GM18517 (cell line): ENCODE results near the gene CLRN3.

Experiments used
- ATAC-seq: cut with Tn5 transposase; IDR thresholded peaks from one replicate; pipeline ENCODE4 v1.9.1; 2021; ENCODE audit warnings: mild to moderate bottlenecking, moderate library complexity; ENCODE audit not compliant: unreplicated experiment

CLRN3 gene

GRCh38 chr10:127875449-127875765 is 17.3 kb downstream of the CLRN3 start:
- no peak for ATAC-seq

- ATAC-seq, result no peak
Observed at GRCh38 chr10:127874671-127875448, 17.9 kb downstream of the CLRN3 start.

- no peak for ATAC-seq
Observed at GRCh38 chr10:127873901-127874470, 18.8 kb downstream of the CLRN3 start.

GRCh38 chr10:127872871-127873600 is 19.7 kb downstream of the CLRN3 start:
- ATAC-seq, result no peak

GRCh38 chr10:127872011-127872761 is 20.6 kb downstream of the CLRN3 start:
- ATAC-seq, result no peak

- no peak for ATAC-seq
Observed at GRCh38 chr10:127871631-127872010, 21.1 kb downstream of the CLRN3 start.

GRCh38 chr10:127869329-127869728 is 23.4 kb downstream of the CLRN3 start:
- ATAC-seq, result no peak

- ATAC-seq, result no peak
Observed at GRCh38 chr10:127867805-127868204, 24.9 kb downstream of the CLRN3 start.

GRCh38 chr10:127866276-127867013 is 26.3 kb downstream of the CLRN3 start:
- no peak for ATAC-seq

- no peak for ATAC-seq
Observed at GRCh38 chr10:127863231-127863825, 29.4 kb downstream of the CLRN3 start.

- ATAC-seq, result no peak
Observed at GRCh38 chr10:127860592-127860991, 32.1 kb downstream of the CLRN3 start.

- no peak for ATAC-seq
Observed at GRCh38 chr10:127855976-127856375, 36.8 kb downstream of the CLRN3 start.

GRCh38 chr10:127855591-127855881 is 37.2 kb downstream of the CLRN3 start:
- no peak for ATAC-seq

GRCh38 chr10:127854769-127855590 is 37.8 kb downstream of the CLRN3 start:
- ATAC-seq, result peak; percentile 84

GRCh38 chr10:127853868-127854768 is 38.6 kb downstream of the CLRN3 start:
- peak; percentile 58 for ATAC-seq

GRCh38 chr10:127852456-127852855 is 40.3 kb downstream of the CLRN3 start:
- ATAC-seq, result no peak

- no peak for ATAC-seq
Observed at GRCh38 chr10:127851661-127852194, 41.0 kb downstream of the CLRN3 start.

- ATAC-seq, result no peak
Observed at GRCh38 chr10:127850944-127851343, 41.8 kb downstream of the CLRN3 start.
